Neuronal stem cell (in vitro differentiated cells): Measurements from ENCODE around the gene DRG1.
"Not testable (repeated sequence)": the region's sequence is repeated elsewhere in the genome, so short reads cannot be mapped to it uniquely, and the experiment has no call there.

ENCODE experiments used
- DNase-seq: peaks from one replicate; pipeline ENCODE4 v3.0.0-alpha.2; 2013; ENCODE audit warnings: low spot score
- H2AFZ ChIP-seq: one replicate; pipeline ENCODE4 v1.6.1; 2013; ENCODE audit warnings: mild to moderate bottlenecking, low read length, inconsistent platforms
- H2AK5ac ChIP-seq: 2 replicates; pipeline ENCODE4 v1.6.1; 2013; ENCODE audit warnings: low read depth, mild to moderate bottlenecking, inconsistent platforms, low read length, moderate library complexity, mixed read lengths
- H2BK120ac ChIP-seq: 2 replicates; pipeline ENCODE4 v1.6.1; 2013; ENCODE audit warnings: low read depth, mild to moderate bottlenecking, inconsistent platforms, low read length, moderate library complexity, mixed read lengths
- H2BK12ac ChIP-seq: one replicate; pipeline ENCODE4 v1.6.1; 2013; ENCODE audit warnings: low read length, inconsistent platforms
- H2BK15ac ChIP-seq: 2 replicates; pipeline ENCODE4 v1.6.1; 2013; ENCODE audit warnings: mild to moderate bottlenecking, low read length, inconsistent platforms, mixed read lengths
- H2BK5ac ChIP-seq: one replicate; pipeline ENCODE4 v1.6.1; 2013; ENCODE audit warnings: inconsistent platforms, mild to moderate bottlenecking, low read length, moderate library complexity
- H3K14ac ChIP-seq: one replicate; pipeline ENCODE4 v1.6.1; 2013; ENCODE audit warnings: low read length, inconsistent platforms
- H3K18ac ChIP-seq: 2 replicates; pipeline ENCODE4 v1.6.1; 2013; ENCODE audit warnings: low read length, inconsistent platforms
- H3K23ac ChIP-seq: 2 replicates; pipeline ENCODE4 v1.6.1; 2013; ENCODE audit warnings: low read depth, mild to moderate bottlenecking, mixed read lengths, low read length, inconsistent platforms; ENCODE audit not compliant: poor library complexity
- H3K27ac ChIP-seq: replicated peaks from 3 replicates; pipeline ENCODE4 v1.5.1; 2013; ENCODE audit warnings: low read length, inconsistent platforms
- H3K27me3 ChIP-seq, 3 experiments: 2 replicates each; pipeline ENCODE4 v1.6.1; 2013; ENCODE audit warnings: low read length in 3 of 3, mild to moderate bottlenecking in 2 of 3, inconsistent platforms in 1 of 3, low read depth in 1 of 3, mixed read lengths in 1 of 3, moderate library complexity in 1 of 3; ENCODE audit not compliant: control insufficient read depth in 3 of 3, insufficient read depth in 3 of 3
- H3K36me3 ChIP-seq, 2 donors: replicated peaks in 1 of 2; 2 replicates each; pipeline ENCODE4 v1.6.1; 2013; ENCODE audit warnings: low read length in 2 of 2; ENCODE audit not compliant: control insufficient read depth in 2 of 2, insufficient read depth in 2 of 2
- H3K4ac ChIP-seq: 2 replicates; pipeline ENCODE4 v1.6.1; 2013; ENCODE audit warnings: inconsistent platforms, mild to moderate bottlenecking, low read length, moderate library complexity
- H3K4me1 ChIP-seq, 2 donors: 1 replicate in 1 of 2; 2 replicates in 1 of 2; pipeline ENCODE4 v1.6.1; 2013; ENCODE audit warnings: low read length in 2 of 2, low read depth in 1 of 2; ENCODE audit not compliant: control insufficient read depth in 2 of 2, insufficient read depth in 1 of 2
- H3K4me2 ChIP-seq: one replicate; pipeline ENCODE4 v1.6.1; 2013; ENCODE audit warnings: mild to moderate bottlenecking, low read length, inconsistent platforms; ENCODE audit not compliant: insufficient read depth, poor library complexity, severe bottlenecking
- H3K4me3 ChIP-seq, 2 donors: 2 replicates each; pipeline ENCODE4 v1.5.1; 2013; ENCODE audit warnings: low read length in 2 of 2, mild to moderate bottlenecking in 2 of 2, inconsistent platforms in 1 of 2, moderate library complexity in 1 of 2
- H3K79me1 ChIP-seq: one replicate; pipeline ENCODE4 v1.6.1; 2013; ENCODE audit warnings: low read depth, mild to moderate bottlenecking, inconsistent platforms, low read length, moderate library complexity
- H3K9ac ChIP-seq: one replicate; pipeline ENCODE4 v1.6.1; 2013; ENCODE audit warnings: mild to moderate bottlenecking, low read depth, low read length, inconsistent platforms; ENCODE audit not compliant: poor library complexity
- H3K9me3 ChIP-seq, 2 donors: replicated peaks in 1 of 2; 2 replicates each; pipeline versions ENCODE3 to v1.6.1; 2013; ENCODE audit warnings: low read length in 2 of 2, mild to moderate bottlenecking in 2 of 2, inconsistent platforms in 1 of 2, low read depth in 1 of 2, mixed read lengths in 1 of 2, moderate library complexity in 1 of 2; ENCODE audit not compliant: control insufficient read depth in 2 of 2, insufficient read depth in 1 of 2
- H4K8ac ChIP-seq: one replicate; pipeline ENCODE4 v1.6.1; 2013; ENCODE audit warnings: low read depth, mild to moderate bottlenecking, inconsistent platforms, low read length, moderate library complexity
- H4K91ac ChIP-seq: one replicate; pipeline ENCODE4 v1.6.1; 2013; ENCODE audit warnings: low read length, low read depth, mild to moderate bottlenecking, inconsistent platforms; ENCODE audit not compliant: poor library complexity
- WGBS, 2 donors: extraction: QIAGEN DNeasy Blood & Tissue Kit; methylation state at CpG; one replicate each; pipeline ENCODE4 v1.1.7; 2013; ENCODE audit warnings: missing lambda C conversion rate in 2 of 2, mixed read lengths in 1 of 2; ENCODE audit not compliant: insufficient read length in 2 of 2, insufficient replicate concordance in 1 of 2; ENCODE audit errors: extremely low coverage in 2 of 2; 5-methylcytosine and 5-hydroxymethylcytosine counted together

The DRG1 gene

GRCh38 chr22:31394326-31394725 lies 5.1 kb upstream of the DRG1 start:
- Histone ChIP-seq H3K14ac (no peak overlapping the region), H3K4ac (no peak overlapping the region), H2BK5ac (no peak overlapping the region), H3K23ac (no peak overlapping the region), H2AFZ (no peak overlapping the region), H3K18ac (no peak overlapping the region), H2AK5ac (no peak overlapping the region), H3K4me2 (no peak overlapping the region), H2BK120ac (no peak overlapping the region), H3K4me3 (no peak overlapping the region), H2BK15ac (no peak overlapping the region), H3K9me3 (peaks cover 0 to 1% of the 10 kb centered on the region in 2 donors), H4K8ac (no peak overlapping the region), H3K4me1 (peaks cover 0 to 6% of the 10 kb centered on the region in 2 donors), H3K9ac (no peak overlapping the region), H4K91ac (no peak overlapping the region), H3K27ac (no peak overlapping the region), H3K79me1 (no peaks in the 10 kb centered on the region), H2BK12ac (no peak overlapping the region), H3K36me3 (no peaks in the 10 kb centered on the region), H3K27me3 (no peaks in the 10 kb centered on the region)
- DNase-seq = no peak
- WGBS, 2 donors = no CpG with 5 or more reads among the region's 3 CpGs

- Histone ChIP-seq H3K4me1 (peaks cover 0 to 9% of the 10 kb centered on the region in 2 donors), H2AK5ac (no peak overlapping the region), H3K18ac (no peak overlapping the region), H3K4me3 (no peak overlapping the region), H3K14ac (no peak overlapping the region), H3K4ac (no peak overlapping the region), H3K27me3 (no peaks in the 10 kb centered on the region), H3K79me1 (peaks cover 2% of the 10 kb centered on the region), H3K9me3 (peaks cover 0 to 1% of the 10 kb centered on the region in 2 donors), H2BK120ac (no peak overlapping the region), H3K27ac (no peak overlapping the region), H2BK5ac (no peak overlapping the region), H4K91ac (no peak overlapping the region), H2AFZ (peak overlapping the region; percentile 54), H3K4me2 (no peak overlapping the region), H2BK15ac (no peak overlapping the region), H3K23ac (no peak overlapping the region), H4K8ac (no peak overlapping the region), H2BK12ac (no peak overlapping the region), H3K36me3 (peaks cover 5 to 25% of the 10 kb centered on the region in 2 donors), H3K9ac (no peak overlapping the region)
- WGBS, 2 donors = no CpG with 5 or more reads among the region's 5 CpGs
- no peak for DNase-seq
Measured at GRCh38 chr22:31398231-31398630, 1.2 kb upstream of the DRG1 start.

GRCh38 chr22:31400023-31400397 lies 606 bp downstream of the DRG1 start:
- Histone ChIP-seq H3K36me3 (peaks cover 8 to 43% of the 10 kb centered on the region in 2 donors), H2AK5ac (no peak overlapping the region), H3K4me1 (peaks cover 0 to 9% of the 10 kb centered on the region in 2 donors), H3K9me3 (no peaks in the 10 kb centered on the region), H3K27me3 (no peaks in the 10 kb centered on the region), H2BK120ac (no peak overlapping the region), H3K23ac (no peak overlapping the region), H2BK5ac (peak overlapping the region; percentile 35), H3K79me1 (peaks cover 2% of the 10 kb centered on the region), H3K18ac (no peak overlapping the region), H3K4me3 (peak overlapping the region; percentile 89 to 98), H3K9ac (peak overlapping the region; percentile 97), H3K4ac (no peak overlapping the region), H2BK12ac (no peak overlapping the region), H2AFZ (peak overlapping the region; percentile 81), H2BK15ac (no peak overlapping the region), H3K14ac (no peak overlapping the region), H3K27ac (no peak overlapping the region), H4K91ac (no peak overlapping the region), H3K4me2 (peak overlapping the region; percentile 55), H4K8ac (no peak overlapping the region)
- peak; percentile 9 for DNase-seq
- WGBS, 2 donors = no CpG with 5 or more reads among the region's 11 CpGs

- not testable (repeated sequence) for H3K4me3 ChIP-seq, H3K4me1 ChIP-seq, H4K8ac ChIP-seq, H2AFZ ChIP-seq, H2BK120ac ChIP-seq, H3K27ac ChIP-seq, H2BK5ac ChIP-seq, H3K4ac ChIP-seq, H2AK5ac ChIP-seq, H3K9ac ChIP-seq, H3K23ac ChIP-seq, H3K9me3 ChIP-seq, H3K4me2 ChIP-seq, DNase-seq, H4K91ac ChIP-seq, H3K79me1 ChIP-seq, H3K27me3 ChIP-seq, H3K14ac ChIP-seq, H2BK12ac ChIP-seq, H2BK15ac ChIP-seq, H3K18ac ChIP-seq
- H3K36me3 ChIP-seq = peaks cover 13 to 66% of the 10 kb centered on the region in 2 donors
- WGBS, 2 donors = no CpG with 5 or more reads among the region's 2 CpGs
Measured at GRCh38 chr22:31402350-31402749, 2.9 kb downstream of the DRG1 start.
